NCI-H2171 treated with DMSO at 0.1 percent for 48 hours (cell line): ENCODE measurements around the gene DKK2.
"Not testable (repeated sequence)": the region's sequence is repeated elsewhere in the genome, so short reads cannot be mapped to it uniquely, and the experiment has no call there.

Source experiments
- DNase-seq: peaks from one replicate; lab custom pipeline; 2025; lab: John Stamatoyannopoulos, UW

The DKK2 gene

DNA sequence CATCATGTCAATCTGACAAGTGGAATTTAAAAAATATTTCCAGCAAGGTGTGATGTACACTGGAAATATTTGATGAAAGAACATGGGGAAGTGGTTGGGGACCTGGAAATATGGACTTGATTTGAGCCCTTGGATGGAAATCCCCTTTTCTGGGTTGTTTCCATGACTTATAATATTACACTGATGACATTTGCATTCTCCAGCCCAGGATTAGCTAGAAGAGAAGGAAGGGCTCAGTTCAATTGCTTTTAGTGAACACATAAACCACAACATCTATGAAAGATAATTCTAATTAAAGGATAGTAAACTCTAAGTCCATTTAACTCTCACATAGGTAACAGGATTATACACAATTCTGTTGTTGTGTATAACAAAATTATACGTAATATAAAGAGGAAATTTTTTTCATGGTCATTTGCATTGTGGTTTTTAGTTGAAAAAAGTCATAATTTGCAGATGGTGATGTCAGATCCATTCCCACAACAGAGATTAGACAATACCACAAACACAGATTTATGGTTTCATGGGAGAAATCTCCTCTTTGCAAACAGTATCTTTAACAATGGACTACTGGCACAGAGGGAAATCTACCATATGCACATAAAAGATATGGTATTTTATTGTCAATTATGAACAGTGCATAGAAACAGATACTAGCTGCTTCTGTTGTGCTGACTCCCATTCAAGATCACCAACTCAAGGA is 126.5 kb downstream of the DKK2 start:
- DNase-seq: no peak

DNA sequence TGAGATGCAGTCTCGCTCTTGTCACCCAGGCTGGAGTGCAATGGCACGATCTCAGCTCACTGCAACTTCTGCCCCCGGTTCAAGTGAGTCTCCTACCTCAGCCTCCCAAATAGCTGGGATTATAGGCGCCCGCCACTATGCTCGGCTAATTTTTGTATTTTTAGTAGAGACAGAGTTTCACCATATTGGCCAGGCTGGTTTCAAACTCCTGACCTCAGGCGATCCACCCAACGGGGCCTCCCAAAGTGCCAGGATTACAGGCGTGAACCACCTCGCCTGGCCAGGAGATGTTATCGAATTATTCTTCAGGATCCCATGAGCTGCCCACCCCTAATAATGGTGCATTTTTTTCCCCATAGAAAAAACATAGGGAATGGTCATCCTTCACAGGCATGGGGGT is 128.1 kb downstream of the DKK2 start:
- not testable (repeated sequence) for DNase-seq

DNA sequence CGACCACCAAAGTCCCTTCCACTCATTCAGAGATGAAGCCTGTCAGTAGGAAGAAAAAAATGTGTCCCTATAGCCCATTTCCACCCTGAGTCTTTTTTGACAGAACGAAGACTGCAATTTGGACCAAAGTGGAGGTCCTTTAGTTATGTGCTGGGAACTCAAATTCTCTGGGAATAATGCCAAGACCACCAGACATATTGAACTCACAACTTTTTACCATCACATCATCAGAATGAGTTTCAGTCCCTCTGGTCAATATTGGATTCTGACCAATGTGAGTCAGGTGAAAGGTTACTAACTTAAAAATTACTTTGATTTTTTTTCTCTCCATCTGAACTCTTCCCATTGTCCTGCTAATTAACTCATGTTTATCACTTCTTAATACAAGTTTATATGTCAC is 128.9 kb downstream of the DKK2 start:
- no peak for DNase-seq

DNA sequence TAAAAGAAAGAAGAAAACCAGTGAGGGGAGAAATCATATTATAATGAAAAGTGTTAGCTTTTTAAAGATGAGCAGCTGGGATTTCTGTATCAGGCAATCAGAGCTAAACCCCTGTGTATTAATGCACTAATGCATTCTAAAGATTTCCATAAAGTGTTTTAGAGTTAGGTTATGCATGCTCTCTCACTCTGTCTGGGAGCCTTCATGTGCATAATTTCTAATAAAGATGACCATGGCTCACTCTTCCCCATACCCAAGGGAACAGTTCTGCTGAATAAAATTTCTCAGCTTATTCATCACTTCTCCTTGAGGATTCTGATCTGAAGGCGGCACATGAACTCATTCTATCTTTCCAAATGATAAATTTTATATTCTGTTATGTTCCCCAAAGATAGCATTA is 129.4 kb downstream of the DKK2 start:
- no peak for DNase-seq

DNA sequence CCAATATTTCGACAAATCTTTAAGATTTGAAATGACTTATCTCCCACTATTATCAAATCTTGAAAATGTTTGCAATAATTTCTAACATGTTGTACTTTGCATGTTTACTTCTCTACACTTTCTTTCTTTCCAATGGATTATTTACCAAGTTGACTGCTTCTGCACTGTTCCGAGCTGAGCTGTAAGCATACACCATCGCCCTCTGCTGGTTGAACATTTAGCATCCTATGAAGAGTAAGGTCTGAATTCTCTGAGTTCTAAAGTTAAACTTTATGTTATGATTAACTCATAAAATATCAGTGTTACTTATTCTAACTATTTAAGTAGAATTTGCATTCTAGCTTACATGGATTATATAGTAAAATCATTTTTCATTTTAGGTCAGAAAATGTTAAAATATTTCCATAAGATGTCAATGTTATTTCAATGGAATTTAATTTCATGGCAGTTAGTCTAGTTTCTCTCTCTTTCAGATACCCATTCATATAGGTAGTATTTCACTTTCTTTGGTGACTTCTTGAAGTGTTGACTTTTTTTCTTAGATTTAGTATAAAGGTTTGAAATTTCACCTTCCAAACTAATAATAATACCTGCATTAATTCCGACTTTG is 137.4 kb downstream of the DKK2 start:
- DNase-seq: peak; percentile 1

DNA sequence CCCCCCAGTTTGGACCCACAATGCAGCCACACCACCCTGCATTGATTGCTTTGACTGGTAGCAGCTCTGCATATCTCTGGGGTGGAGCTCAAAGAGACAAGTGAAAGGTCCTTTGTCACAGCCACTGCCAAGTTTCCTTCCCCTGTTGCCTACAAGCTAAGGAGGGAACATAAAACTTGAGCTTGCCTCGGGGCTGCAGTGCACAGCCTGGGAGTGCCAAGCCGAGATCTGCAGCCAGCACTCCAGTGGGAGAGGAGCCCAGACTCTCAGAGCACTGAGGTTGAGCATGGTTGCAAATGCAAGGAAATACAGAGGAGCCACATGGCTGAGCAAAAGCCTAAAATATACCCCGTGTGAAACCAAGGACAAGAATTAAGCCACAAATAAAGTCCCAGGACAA is 142.2 kb downstream of the DKK2 start:
- no peak for DNase-seq

DNA sequence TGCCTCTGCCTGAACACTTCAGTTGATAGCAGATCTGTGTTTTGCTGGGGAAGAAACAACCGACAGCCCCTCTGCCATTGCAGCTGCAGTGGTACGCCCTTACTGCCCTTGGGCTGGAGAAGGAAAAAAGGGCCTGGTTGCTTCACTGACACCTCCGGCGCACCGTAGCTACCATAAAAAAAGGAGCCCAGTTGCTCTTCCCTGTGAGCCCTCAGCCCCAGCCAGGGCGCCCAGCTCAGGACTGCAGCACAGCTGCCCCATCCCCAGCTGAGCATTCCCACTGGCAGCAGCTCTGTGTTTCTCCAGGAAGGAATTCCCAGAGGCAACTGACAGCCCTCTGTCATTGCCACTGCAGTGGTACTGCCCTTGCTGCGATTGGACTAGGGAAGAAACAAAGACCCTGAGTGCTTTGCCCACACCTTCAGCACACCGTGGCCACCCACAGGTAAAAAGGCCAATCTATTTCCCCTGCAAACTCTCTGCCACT is 142.7 kb downstream of the DKK2 start:
- DNase-seq: no peak

DNA sequence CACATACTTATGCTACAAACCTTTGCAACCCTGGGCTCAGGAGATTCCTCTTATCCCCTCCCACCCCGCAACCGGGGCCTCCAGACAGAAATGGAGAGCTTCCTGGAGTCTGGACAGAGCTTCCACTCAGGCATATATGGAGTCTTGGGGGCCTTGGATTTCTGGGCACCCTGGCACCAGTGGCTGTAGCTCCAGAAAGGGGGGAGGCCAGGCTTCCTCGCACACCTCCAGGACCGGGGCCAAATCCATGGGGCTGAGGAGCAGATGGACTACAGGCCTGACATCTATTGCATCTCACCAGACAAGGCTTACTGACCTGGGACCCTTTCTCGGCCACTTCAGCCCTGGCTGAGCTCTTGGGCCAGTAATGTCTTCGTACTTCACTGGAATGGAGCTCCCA is 143.3 kb downstream of the DKK2 start:
- no peak for DNase-seq

DNA sequence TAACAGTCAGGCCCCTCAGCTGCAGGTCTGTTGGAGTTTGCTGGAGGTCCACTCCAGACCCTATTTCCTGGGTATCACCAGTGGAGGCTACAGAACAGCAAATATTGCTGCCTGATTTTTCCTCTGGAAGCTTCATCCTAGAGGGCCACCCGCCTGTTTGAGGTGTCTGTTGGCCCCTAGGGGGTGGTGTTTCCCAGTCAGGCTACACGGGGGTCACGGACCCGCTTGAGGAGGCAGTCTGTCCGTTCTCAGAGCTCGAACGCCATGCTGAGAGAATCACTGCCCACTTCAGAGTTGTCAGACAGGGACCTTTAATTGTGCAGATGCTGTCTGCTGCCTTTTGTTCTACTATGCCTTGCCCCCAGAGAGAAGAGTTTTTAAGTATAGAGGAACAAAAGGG is 160.8 kb downstream of the DKK2 start:
- no peak for DNase-seq
